HEK293 (cell line): ENCODE measurements around the gene SKOR1.

ENCODE experiments used
- CTCF ChIA-PET: fragments of 350-600 bp; formaldehyde crosslinking; extraction: SDS; loops from one replicate; lab custom pipeline; 2021; ENCODE audit warnings: antibody characterized with exemption; lab: Yijun Ruan, JAX
- POLR2A ChIA-PET: fragments of 300-600 bp; formaldehyde crosslinking; extraction: SDS; loops from one replicate; lab custom pipeline; 2020; ENCODE audit warnings: antibody characterized with exemption, inconsistent platforms; lab: Yijun Ruan, JAX
- H3K27ac ChIP-seq: fragments of 200-500 bp; sonication (Bioruptor generic); 2 replicates; pipeline ENCODE4 v1.5.1; 2014; ENCODE audit warnings: low read depth, low read length, control low read depth, inconsistent platforms; ENCODE audit errors: extremely low read depth
- H3K36me3 ChIP-seq, 2 experiments: fragments of 200-500 bp in 1 of 2; sonication (Bioruptor generic) in 1 of 2; 1 replicate in 1 of 2; 2 replicates in 1 of 2; pipeline ENCODE4 v1.5.1; 2014 to 2017; ENCODE audit warnings: inconsistent platforms in 2 of 2, low read length in 2 of 2; ENCODE audit not compliant: control insufficient read depth in 2 of 2, insufficient read depth in 1 of 2
- H3K4me1 ChIP-seq: fragments of 200-500 bp; sonication (Bioruptor generic); 2 replicates; pipeline ENCODE4 v1.5.1; 2014; ENCODE audit warnings: mild to moderate bottlenecking, low read length, inconsistent platforms; ENCODE audit not compliant: control insufficient read depth, insufficient read depth
- H3K4me3 ChIP-seq: 2 replicates; pipeline ENCODE4 v1.5.1; 2011; ENCODE audit warnings: low read depth, mild to moderate bottlenecking, control low read depth, low read length, moderate library complexity
- H3K9me3 ChIP-seq: fragments of 200-500 bp; sonication (Bioruptor generic); 2 replicates; pipeline ENCODE4 v1.5.1; 2014; ENCODE audit warnings: low read depth, low read length, inconsistent platforms; ENCODE audit not compliant: control insufficient read depth, insufficient read depth
- BCL11A ChIP-seq: fragments of 450-650 bp; formaldehyde crosslinking; IDR thresholded peaks from 2 replicates; pipeline ENCODE4 v1.5.1; 2016; ENCODE audit warnings: low read depth, missing biosample characterization, missing genetic modification characterization
- GLI4 ChIP-seq: fragments of 450-650 bp; formaldehyde crosslinking; IDR thresholded peaks from 2 replicates; pipeline ENCODE4 v1.5.1; 2016; ENCODE audit warnings: missing biosample characterization, missing genetic modification characterization
- KLF7 ChIP-seq: fragments of 450-650 bp; formaldehyde crosslinking; IDR thresholded peaks from 2 replicates; pipeline ENCODE4 v1.5.1; 2016; ENCODE audit warnings: missing biosample characterization, missing genetic modification characterization, borderline replicate concordance
- SP3 ChIP-seq: fragments of 450-650 bp; formaldehyde crosslinking; IDR thresholded peaks from 2 replicates; pipeline ENCODE4 v1.5.1; 2016; ENCODE audit warnings: missing biosample characterization, missing genetic modification characterization
- TCF7L2 ChIP-seq: IDR thresholded peaks from 2 replicates; pipeline ENCODE4 v1.6.1; 2011; ENCODE audit warnings: low read depth, mild to moderate bottlenecking, inconsistent platforms, low read length, moderate library complexity, borderline replicate concordance
- ZNF112 ChIP-seq: fragments of 450-650 bp; formaldehyde crosslinking; IDR thresholded peaks from 2 replicates; pipeline ENCODE4 v1.5.0; 2017; ENCODE audit warnings: missing biosample characterization, missing genetic modification characterization
- ZNF133 ChIP-seq: fragments of 450-650 bp; formaldehyde crosslinking; IDR thresholded peaks from 2 replicates; pipeline ENCODE4 v1.5.1; 2016; ENCODE audit warnings: missing biosample characterization, missing genetic modification characterization
- ZNF221 ChIP-seq: fragments of 450-650 bp; formaldehyde crosslinking; IDR thresholded peaks from 2 replicates; pipeline ENCODE4 v1.5.1; 2017; ENCODE audit warnings: missing biosample characterization, missing genetic modification characterization, borderline replicate concordance
- ZNF248 ChIP-seq: fragments of 450-650 bp; formaldehyde crosslinking; IDR thresholded peaks from 2 replicates; pipeline ENCODE4 v1.5.1; 2017; ENCODE audit warnings: missing biosample characterization, missing genetic modification characterization
- ZNF324 ChIP-seq: fragments of 450-650 bp; formaldehyde crosslinking; IDR thresholded peaks from 2 replicates; pipeline ENCODE4 v1.5.1; 2016; ENCODE audit warnings: missing biosample characterization, missing genetic modification characterization
- ZNF37A ChIP-seq: fragments of 450-650 bp; IDR thresholded peaks from 2 replicates; pipeline ENCODE4 v1.5.1; 2018; ENCODE audit warnings: missing biosample characterization, missing genetic modification characterization
- ZNF416 ChIP-seq: fragments of 450-650 bp; formaldehyde crosslinking; IDR thresholded peaks from 2 replicates; pipeline ENCODE4 v1.5.1; 2016; ENCODE audit warnings: missing biosample characterization, missing genetic modification characterization
- ZNF510 ChIP-seq: fragments of 450-650 bp; formaldehyde crosslinking; IDR thresholded peaks from 2 replicates; pipeline ENCODE4 v1.5.1; 2018; ENCODE audit warnings: mild to moderate bottlenecking, missing genetic modification characterization, missing biosample characterization; ENCODE audit not compliant: insufficient replicate concordance
- ZNF549 ChIP-seq: fragments of 450-650 bp; IDR thresholded peaks from 2 replicates; pipeline ENCODE4 v1.5.1; 2018; ENCODE audit warnings: missing biosample characterization, missing genetic modification characterization, mild to moderate bottlenecking, inconsistent platforms, moderate library complexity
- ZNF561 ChIP-seq: fragments of 450-650 bp; IDR thresholded peaks from 2 replicates; pipeline ENCODE4 v1.5.1; 2018; ENCODE audit warnings: missing biosample characterization, missing genetic modification characterization, borderline replicate concordance
- ZNF571 ChIP-seq: fragments of 450-650 bp; formaldehyde crosslinking; IDR thresholded peaks from 2 replicates; pipeline ENCODE4 v1.5.0; 2017; ENCODE audit warnings: missing biosample characterization, missing genetic modification characterization
- ZNF600 ChIP-seq: fragments of 450-650 bp; formaldehyde crosslinking; IDR thresholded peaks from 2 replicates; pipeline ENCODE4 v1.5.1; 2016; ENCODE audit warnings: missing biosample characterization, missing genetic modification characterization
- ZNF624 ChIP-seq: fragments of 450-650 bp; formaldehyde crosslinking; IDR thresholded peaks from 2 replicates; pipeline ENCODE4 v1.5.1; 2017; ENCODE audit warnings: missing biosample characterization, missing genetic modification characterization
- TF ChIP-seq, protein P1 (sequence below): fragments of 450-650 bp; formaldehyde crosslinking; IDR thresholded peaks from 2 replicates; pipeline ENCODE4 v1.5.1; 2017; ENCODE audit warnings: missing biosample characterization, missing genetic modification characterization
- TF ChIP-seq, protein P2 (sequence below): fragments of 450-650 bp; formaldehyde crosslinking; conservative IDR thresholded peaks from 2 replicates; pipeline ENCODE4 v1.5.1; 2016; ENCODE audit warnings: low read depth, missing biosample characterization, missing genetic modification characterization

SKOR1 gene

DNA sequence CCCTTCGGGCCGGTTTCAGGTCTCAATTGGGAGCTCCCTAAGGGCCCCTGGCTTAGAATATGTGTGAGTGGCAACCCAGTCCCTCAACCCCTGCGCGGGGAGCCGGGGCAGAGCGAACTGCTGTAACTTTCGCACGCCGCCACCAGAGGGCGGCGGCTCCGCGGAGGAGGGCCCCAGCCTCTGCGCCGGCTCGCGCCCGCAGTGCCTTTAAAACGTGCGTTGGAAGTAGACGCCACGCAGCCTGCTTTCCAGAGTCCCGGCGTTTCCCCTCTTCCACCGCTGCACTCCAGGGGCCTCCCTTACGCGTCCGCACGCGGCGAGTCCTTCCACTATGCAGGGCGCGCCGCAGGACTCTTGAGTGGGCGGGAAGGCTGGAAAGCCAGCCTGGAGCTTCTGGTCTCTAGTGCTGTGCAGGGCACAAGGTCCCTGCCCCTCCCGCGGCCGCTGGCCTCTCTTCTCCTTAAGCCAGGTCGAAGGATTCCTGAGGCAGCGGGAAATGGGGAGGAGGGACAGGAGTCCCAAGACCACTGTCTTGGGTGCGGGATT lies 38.2 kb downstream of the SKOR1 start (continued):
- TF ChIP-seq, protein P1, sequence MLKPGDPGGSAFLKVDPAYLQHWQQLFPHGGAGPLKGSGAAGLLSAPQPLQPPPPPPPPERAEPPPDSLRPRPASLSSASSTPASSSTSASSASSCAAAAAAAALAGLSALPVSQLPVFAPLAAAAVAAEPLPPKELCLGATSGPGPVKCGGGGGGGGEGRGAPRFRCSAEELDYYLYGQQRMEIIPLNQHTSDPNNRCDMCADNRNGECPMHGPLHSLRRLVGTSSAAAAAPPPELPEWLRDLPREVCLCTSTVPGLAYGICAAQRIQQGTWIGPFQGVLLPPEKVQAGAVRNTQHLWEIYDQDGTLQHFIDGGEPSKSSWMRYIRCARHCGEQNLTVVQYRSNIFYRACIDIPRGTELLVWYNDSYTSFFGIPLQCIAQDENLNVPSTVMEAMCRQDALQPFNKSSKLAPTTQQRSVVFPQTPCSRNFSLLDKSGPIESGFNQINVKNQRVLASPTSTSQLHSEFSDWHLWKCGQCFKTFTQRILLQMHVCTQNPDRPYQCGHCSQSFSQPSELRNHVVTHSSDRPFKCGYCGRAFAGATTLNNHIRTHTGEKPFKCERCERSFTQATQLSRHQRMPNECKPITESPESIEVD (tag by site-specific recombination): no peak
- TF ChIP-seq BCL11A (tag by site-specific recombination) (no peak), ZNF571 (no peak), ZNF248 (tag by site-specific recombination) (no peak), ZNF510 (no peak), ZNF549 (tag by site-specific recombination) (no peak), ZNF112 (tag by site-specific recombination) (no peak), ZNF324 (tag by site-specific recombination) (no peak), ZNF221 (no peak)
- TF ChIP-seq, all 188 proteins: peak for 44

DNA sequence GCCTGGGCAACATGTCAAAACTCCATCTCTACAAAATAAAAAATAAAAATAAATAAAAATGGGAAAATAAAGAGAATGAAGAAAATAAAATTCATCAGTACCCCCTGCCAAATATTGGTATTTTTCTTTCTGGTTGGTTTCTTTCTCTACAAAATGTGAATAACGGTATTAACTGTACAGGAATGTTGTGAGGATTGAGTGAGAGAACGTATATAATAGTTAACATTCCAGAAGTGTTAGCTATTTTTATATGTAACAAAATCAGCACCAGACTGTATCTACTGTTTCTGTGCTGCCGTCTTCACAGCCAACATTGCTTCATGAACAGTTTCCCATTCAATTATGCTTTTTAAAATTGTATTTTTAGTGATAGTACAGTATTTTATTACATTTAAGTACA lies 40.0 kb downstream of the SKOR1 start:
- no peak overlapping the region for H3K27ac ChIP-seq
- no peak overlapping the region for H3K4me3 ChIP-seq
- ChIA-PET CTCF (interaction anchor here (0.6 to 6.2 kb wide), 2 partner anchors 12 to 289 kb away, joined by 3 to 65 read pairs; no protein-coding TSS in a partner anchor), POLR2A (no interaction called here)
- H3K36me3 ChIP-seq: no peaks in the 10 kb centered on the region
- peaks cover 2% of the 10 kb centered on the region; the same call in 1 of the 2 replicates for H3K4me1 ChIP-seq
- TF ChIP-seq ZNF600: no peak
- no peak for TF ChIP-seq SP3 (tag by site-specific recombination)
- TF ChIP-seq, protein P2, sequence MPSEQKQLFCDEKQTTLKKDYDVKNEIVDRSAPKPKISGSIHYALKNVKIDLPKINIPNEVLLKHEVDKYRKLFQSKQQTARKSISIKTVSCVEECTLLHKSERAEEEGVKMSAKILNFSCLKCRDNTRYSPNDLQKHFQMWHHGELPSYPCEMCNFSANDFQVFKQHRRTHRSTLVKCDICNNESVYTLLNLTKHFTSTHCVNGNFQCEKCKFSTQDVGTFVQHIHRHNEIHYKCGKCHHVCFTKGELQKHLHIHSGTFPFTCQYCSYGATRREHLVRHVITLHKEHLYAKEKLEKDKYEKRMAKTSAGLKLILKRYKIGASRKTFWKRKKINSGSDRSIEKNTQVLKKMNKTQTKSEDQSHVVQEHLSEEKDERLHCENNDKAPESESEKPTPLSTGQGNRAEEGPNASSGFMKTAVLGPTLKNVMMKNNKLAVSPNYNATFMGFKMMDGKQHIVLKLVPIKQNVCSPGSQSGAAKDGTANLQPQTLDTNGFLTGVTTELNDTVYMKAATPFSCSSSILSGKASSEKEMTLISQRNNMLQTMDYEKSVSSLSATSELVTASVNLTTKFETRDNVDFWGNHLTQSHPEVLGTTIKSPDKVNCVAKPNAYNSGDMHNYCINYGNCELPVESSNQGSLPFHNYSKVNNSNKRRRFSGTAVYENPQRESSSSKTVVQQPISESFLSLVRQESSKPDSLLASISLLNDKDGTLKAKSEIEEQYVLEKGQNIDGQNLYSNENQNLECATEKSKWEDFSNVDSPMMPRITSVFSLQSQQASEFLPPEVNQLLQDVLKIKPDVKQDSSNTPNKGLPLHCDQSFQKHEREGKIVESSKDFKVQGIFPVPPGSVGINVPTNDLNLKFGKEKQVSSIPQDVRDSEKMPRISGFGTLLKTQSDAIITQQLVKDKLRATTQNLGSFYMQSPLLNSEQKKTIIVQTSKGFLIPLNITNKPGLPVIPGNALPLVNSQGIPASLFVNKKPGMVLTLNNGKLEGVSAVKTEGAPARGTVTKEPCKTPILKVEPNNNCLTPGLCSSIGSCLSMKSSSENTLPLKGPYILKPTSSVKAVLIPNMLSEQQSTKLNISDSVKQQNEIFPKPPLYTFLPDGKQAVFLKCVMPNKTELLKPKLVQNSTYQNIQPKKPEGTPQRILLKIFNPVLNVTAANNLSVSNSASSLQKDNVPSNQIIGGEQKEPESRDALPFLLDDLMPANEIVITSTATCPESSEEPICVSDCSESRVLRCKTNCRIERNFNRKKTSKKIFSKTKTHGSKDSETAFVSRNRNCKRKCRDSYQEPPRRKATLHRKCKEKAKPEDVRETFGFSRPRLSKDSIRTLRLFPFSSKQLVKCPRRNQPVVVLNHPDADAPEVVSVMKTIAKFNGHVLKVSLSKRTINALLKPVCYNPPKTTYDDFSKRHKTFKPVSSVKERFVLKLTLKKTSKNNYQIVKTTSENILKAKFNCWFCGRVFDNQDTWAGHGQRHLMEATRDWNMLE (tag by site-specific recombination): no peak
- no peak for TF ChIP-seq ZNF37A (tag by site-specific recombination)
- TF ChIP-seq ZNF133 (tag by site-specific recombination): no peak
- no peak for TF ChIP-seq GLI4 (tag by site-specific recombination)
- no peak for TF ChIP-seq ZNF561 (tag by site-specific recombination)
- no peak for TF ChIP-seq ZNF624 (tag by site-specific recombination)
- TF ChIP-seq TCF7L2: no peak
- TF ChIP-seq KLF7 (tag by site-specific recombination): no peak
- TF ChIP-seq ZNF416 (tag by site-specific recombination): no peak
- H3K9me3 ChIP-seq: no peaks in the 10 kb centered on the region
